Testis (tissue), 2 donors: ENCODE data around the gene PSAPL1.

Experiments used
- CTCF ChIP-seq, 3 experiments: fragments of 450-650 bp in 2 of 3; fragments of 200-600 bp in 1 of 3; sonication (generic) in 1 of 3; IDR thresholded peaks; one replicate each; pipeline ENCODE4 v1.5.1; 2016 to 2019; ENCODE audit warnings: antibody characterized with exemption in 3 of 3, mild to moderate bottlenecking in 2 of 3, moderate library complexity in 1 of 3
- POLR2A ChIP-seq: fragments of 450-650 bp; IDR thresholded peaks from one replicate; pipeline ENCODE4 v1.6.1; 2017; ENCODE audit warnings: antibody characterized with exemption, mild to moderate bottlenecking, moderate library complexity

GRCh38 chr4:7432531-7433375 is 2.0 kb downstream of the PSAPL1 start:
- no peak for TF ChIP-seq CTCF (IDR thresholded peaks at IDR 0.05)
- no peak for TF ChIP-seq POLR2A
